Effector CD8-positive, alpha-beta T cell (primary cell): Measurements from ENCODE around the gene PTPRR.
"Not testable (repeated sequence)": the region's sequence is repeated elsewhere in the genome, so short reads cannot be mapped to it uniquely, and the experiment has no call there.

Experiments used
- DNase-seq: peaks from one replicate; lab custom pipeline; 2025; lab: John Stamatoyannopoulos, UW

Gene PTPRR

GRCh38 chr12:70840656-70841350 lies 79.7 kb downstream of the PTPRR start:
- DNase-seq = no peak

GRCh38 chr12:70839544-70839943 lies 81.0 kb downstream of the PTPRR start:
- DNase-seq = no peak

GRCh38 chr12:70838127-70838526 lies 82.4 kb downstream of the PTPRR start:
- DNase-seq = no peak

GRCh38 chr12:70837026-70837425 lies 83.5 kb downstream of the PTPRR start:
- DNase-seq = no peak

- DNase-seq = no peak
Observed at GRCh38 chr12:70835948-70836347, 84.6 kb downstream of the PTPRR start.

GRCh38 chr12:70831543-70831942 lies 89.0 kb downstream of the PTPRR start:
- DNase-seq = no peak

- DNase-seq = no peak
Observed at GRCh38 chr12:70830221-70831061, 90.1 kb downstream of the PTPRR start.

- DNase-seq = no peak
Observed at GRCh38 chr12:70829070-70829469, 91.5 kb downstream of the PTPRR start.

- no peak for DNase-seq
Observed at GRCh38 chr12:70828351-70828750, 92.2 kb downstream of the PTPRR start.

GRCh38 chr12:70826156-70826555 lies 94.4 kb downstream of the PTPRR start:
- DNase-seq = no peak

GRCh38 chr12:70824511-70824910 lies 96.0 kb downstream of the PTPRR start:
- no peak for DNase-seq

- DNase-seq = no peak
Observed at GRCh38 chr12:70823182-70823976, 97.2 kb downstream of the PTPRR start.

GRCh38 chr12:70822412-70822811 lies 98.1 kb downstream of the PTPRR start:
- DNase-seq = no peak

- DNase-seq = no peak
Observed at GRCh38 chr12:70815971-70816391, 104.6 kb downstream of the PTPRR start.

GRCh38 chr12:70815056-70815455 lies 105.5 kb downstream of the PTPRR start:
- DNase-seq = no peak

GRCh38 chr12:70813559-70813958 lies 107.0 kb downstream of the PTPRR start:
- DNase-seq = no peak

GRCh38 chr12:70812136-70812535 lies 108.4 kb downstream of the PTPRR start:
- DNase-seq = no peak

GRCh38 chr12:70809887-70810286 lies 110.7 kb downstream of the PTPRR start:
- DNase-seq = no peak

GRCh38 chr12:70807993-70808392 lies 112.5 kb downstream of the PTPRR start:
- DNase-seq = not testable (repeated sequence)

- no peak for DNase-seq
Observed at GRCh38 chr12:70806827-70807226, 113.7 kb downstream of the PTPRR start.

GRCh38 chr12:70806043-70806442 lies 114.5 kb downstream of the PTPRR start:
- no peak for DNase-seq

- DNase-seq = no peak
Observed at GRCh38 chr12:70798016-70798783, 122.3 kb downstream of the PTPRR start.
